ENCODE data around the gene CREB1. TPM values are rescaled to one million over a fixed set of nuclear protein-coding genes. Genes with fewer than 3 reads are reported as not detected.
A peak's percentile ranks its signal among the peaks of the same experiment; 100 is the strongest.
"Not testable (repeated sequence)": the region's sequence is repeated elsewhere in the genome, so short reads cannot be mapped to it uniquely, and the experiment has no call there.

The CREB1 gene
- 10 to 100 TPM; 65.1 to 81.1 (median 77.6) TPM for polyA plus RNA-seq (ENCODE audit: insufficient read length in 3 of 3)
- long read RNA-seq, donor 1, full-length matches to known transcripts, result 12 of 24 reads
- long read RNA-seq, donor 1, partial matches to known transcripts, result 12 of 24 reads
- long read RNA-seq, donor 1, other reads (novel, unspliced or antisense), result 0 of 24 reads
- long read RNA-seq, donor 2, full-length matches to known transcripts, result 10 of 21 reads
- long read RNA-seq, donor 2, partial matches to known transcripts, result 11 of 21 reads
- long read RNA-seq, donor 2, other reads (novel, unspliced or antisense), result 0 of 21 reads
- long read RNA-seq, donor 3, full-length matches to known transcripts, result 8 of 8 reads
- long read RNA-seq, donor 3, partial matches to known transcripts, result 0 of 8 reads
- long read RNA-seq, donor 3, other reads (novel, unspliced or antisense), result 0 of 8 reads
- long read RNA-seq, donor 4, full-length matches to known transcripts, result 5 of 5 reads
- long read RNA-seq, donor 4, partial matches to known transcripts, result 0 of 5 reads
- long read RNA-seq, donor 4, other reads (novel, unspliced or antisense), result 0 of 5 reads
- long read RNA-seq, donor 5, full-length matches to known transcripts, result 5 of 5 reads
- long read RNA-seq, donor 5, partial matches to known transcripts, result 0 of 5 reads
- long read RNA-seq, donor 5, other reads (novel, unspliced or antisense), result 0 of 5 reads
- long read RNA-seq, donor 6, full-length matches to known transcripts, result 9 of 33 reads
- long read RNA-seq, donor 6, partial matches to known transcripts, result 24 of 33 reads
- long read RNA-seq, donor 6, other reads (novel, unspliced or antisense), result 0 of 33 reads
- long read RNA-seq, donor 7, full-length matches to known transcripts, result 17 of 33 reads
- long read RNA-seq, donor 7, partial matches to known transcripts, result 16 of 33 reads
- long read RNA-seq, donor 7, other reads (novel, unspliced or antisense), result 0 of 33 reads
- long read RNA-seq, donor 8, full-length matches to known transcripts, result 7 of 7 reads
- long read RNA-seq, donor 8, partial matches to known transcripts, result 0 of 7 reads
- long read RNA-seq, donor 8, other reads (novel, unspliced or antisense), result 0 of 7 reads
- long read RNA-seq, donor 9, full-length matches to known transcripts, result 16 of 22 reads
- long read RNA-seq, donor 9, partial matches to known transcripts, result 6 of 22 reads
- long read RNA-seq, donor 9, other reads (novel, unspliced or antisense), result 0 of 22 reads
- long read RNA-seq, donor 10, full-length matches to known transcripts, result 10 of 39 reads
- long read RNA-seq, donor 10, partial matches to known transcripts, result 24 of 39 reads
- long read RNA-seq, donor 10, other reads (novel, unspliced or antisense), result 5 of 39 reads
- long read RNA-seq, donor 11, full-length matches to known transcripts, result 12 of 17 reads
- long read RNA-seq, donor 11, partial matches to known transcripts, result 5 of 17 reads
- long read RNA-seq, donor 11, other reads (novel, unspliced or antisense), result 0 of 17 reads
- long read RNA-seq, donor 12, full-length matches to known transcripts, result 15 of 90 reads
- long read RNA-seq, donor 12, partial matches to known transcripts, result 75 of 90 reads
- long read RNA-seq, donor 12, other reads (novel, unspliced or antisense), result 0 of 90 reads
- long read RNA-seq, donor 13, full-length matches to known transcripts, result 4 of 4 reads
- long read RNA-seq, donor 13, partial matches to known transcripts, result 0 of 4 reads
- long read RNA-seq, donor 13, other reads (novel, unspliced or antisense), result 0 of 4 reads
- long read RNA-seq, donor 14, result 0 reads
- long read RNA-seq, donor 15, full-length matches to known transcripts, result 12 of 69 reads
- long read RNA-seq, donor 15, partial matches to known transcripts, result 44 of 69 reads
- long read RNA-seq, donor 15, other reads (novel, unspliced or antisense), result 13 of 69 reads
- long read RNA-seq, donor 16, full-length matches to known transcripts, result 9 of 15 reads
- long read RNA-seq, donor 16, partial matches to known transcripts, result 6 of 15 reads
- long read RNA-seq, donor 16, other reads (novel, unspliced or antisense), result 0 of 15 reads

DNA sequence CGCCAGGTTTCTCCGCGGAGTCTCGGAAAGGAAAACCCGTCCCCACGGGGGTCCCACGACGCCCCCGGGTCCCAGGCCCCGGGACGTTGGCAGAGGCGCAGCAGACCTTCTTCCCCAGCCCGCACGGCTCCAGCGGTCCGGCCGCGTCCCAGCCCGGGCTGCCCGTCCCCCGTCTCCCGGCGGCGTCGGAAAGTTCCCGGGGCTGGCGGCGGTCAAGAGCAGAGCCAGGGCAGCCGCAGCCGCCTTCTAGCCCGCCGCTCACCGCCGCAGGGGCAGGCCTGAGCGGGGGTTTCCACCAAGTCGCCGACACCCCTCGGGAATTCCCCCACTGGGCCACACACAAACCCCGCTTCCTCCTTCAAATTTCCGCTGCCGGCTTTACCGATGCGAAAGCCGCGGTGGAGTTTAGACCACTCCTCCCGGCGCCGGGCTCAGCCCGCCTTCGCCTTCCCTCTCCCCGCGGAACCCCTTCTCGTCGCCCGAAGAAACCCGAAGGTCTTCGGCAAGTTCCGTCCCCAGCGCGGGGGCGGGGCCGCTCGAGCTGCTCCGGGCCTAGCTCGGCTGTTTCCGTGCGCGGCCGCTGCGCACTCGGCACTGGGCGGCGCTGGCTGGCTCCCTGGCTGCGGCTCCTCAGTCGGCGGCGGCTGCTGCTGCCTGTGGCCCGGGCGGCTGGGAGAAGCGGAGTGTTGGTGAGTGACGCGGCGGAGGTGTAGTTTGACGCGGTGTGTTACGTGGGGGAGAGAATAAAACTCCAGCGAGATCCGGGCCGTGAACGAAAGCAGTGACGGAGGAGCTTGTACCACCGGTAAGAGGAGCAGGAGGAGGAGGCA, at the start of gene CREB1:
TSS of gene CREB1 (plus strand) at position 633 of the 830 bp plus-strand sequence. CDS start 25,674 bp downstream, outside the sequence.
- DNase-seq, result peak; percentile 98

DNA sequence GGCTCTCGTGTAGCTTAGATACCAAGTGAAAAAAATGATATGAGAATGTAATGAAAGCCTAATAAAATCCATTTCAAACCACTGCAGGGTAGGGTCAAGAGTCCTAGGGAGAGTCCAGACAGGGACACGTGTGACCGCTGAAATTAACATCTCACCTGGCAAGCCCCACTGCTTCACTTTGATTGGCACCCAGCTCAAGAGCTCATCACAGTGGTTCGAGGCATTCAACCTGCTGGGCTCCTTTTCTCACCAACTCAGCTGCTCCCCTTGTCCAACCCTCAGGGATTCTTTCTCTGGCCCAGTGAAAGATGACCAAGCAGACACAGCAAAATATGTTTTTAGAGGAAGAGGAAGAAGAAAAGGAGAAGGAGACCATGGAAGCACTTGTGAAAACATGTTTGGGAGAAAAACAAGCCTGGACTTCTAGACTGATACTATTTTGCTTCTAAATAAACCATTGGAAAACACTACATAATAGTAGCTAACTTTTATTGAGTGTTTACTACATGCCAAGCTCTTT, 49.2 kb upstream of the CREB1 start:
- DNase-seq, result no peak

DNA sequence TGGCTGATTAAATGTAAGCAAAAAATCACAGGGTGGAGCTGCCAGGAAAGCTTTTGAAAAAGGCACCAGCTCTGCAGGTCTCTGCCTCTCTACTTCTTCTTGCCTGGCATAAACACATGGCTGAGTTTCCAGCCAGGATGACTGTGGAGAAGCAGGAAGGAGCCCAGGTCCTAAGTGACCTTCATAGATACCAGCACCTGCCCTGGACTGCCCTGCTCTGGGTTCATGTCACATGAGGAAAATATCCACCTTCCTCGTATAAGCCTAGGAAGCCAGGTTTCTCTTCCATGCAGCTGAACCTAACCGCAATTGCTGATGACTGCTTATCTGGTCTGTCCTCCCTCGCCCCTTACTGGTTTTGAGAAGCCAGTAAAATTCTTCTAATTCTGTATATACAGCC, 47.8 kb upstream of the CREB1 start:
- no peak for DNase-seq

DNA sequence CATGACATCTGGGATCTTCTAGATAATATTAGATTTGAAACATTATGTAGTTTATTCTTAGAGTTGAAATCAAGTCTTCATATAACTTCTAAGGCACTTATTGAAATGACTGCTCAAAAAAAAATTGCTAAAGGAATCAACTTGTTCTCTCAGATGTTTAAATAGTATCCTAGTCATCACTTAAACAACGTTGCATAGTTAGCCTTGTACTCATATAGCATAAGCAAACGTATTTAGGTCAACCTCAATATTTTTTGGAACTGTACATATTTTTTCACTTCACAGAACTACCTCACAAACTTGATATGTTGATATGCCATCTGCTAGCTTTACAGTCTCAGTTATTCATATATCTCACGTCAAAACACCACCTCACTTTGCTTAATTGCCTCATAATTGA, 47.1 kb upstream of the CREB1 start:
- DNase-seq, result no peak

DNA sequence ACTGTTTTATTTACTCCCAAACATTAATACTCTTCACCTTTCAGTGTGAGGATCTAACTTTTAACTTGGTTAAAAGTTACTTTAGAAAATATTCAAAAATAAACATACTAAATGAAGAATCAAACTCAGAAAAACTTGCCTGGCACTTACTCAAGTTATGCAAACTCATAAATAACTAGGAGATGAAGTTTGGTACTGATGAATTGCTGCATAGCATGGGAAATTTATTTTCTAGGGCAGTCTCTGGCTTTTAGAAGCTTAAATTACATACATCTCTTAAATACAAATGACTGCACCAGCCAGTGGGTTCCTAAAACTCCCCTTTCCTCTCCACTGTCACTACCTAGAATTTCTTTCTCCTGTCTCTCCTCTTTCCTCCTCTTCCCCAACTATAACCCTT, 46.7 kb upstream of the CREB1 start:
- no peak for DNase-seq

DNA sequence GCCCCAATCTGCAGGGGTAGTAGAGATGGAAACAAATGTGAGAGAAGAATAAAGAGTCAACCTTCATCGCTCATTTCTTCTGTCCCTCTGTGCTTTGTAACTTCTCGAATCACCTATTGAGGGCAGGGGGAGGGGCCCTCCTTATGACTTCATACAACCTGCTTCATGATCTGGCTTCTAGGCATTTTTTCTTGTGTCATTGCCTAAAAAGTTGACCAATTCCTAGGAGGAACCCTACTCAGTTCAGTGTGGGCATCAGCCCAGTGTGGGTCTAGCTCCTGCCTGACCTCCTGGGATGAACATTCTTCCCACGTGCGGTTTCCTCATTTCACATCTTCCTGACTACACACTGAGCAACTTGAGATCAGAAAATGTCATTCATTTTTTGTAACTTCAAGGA, 46.3 kb upstream of the CREB1 start:
- no peak for DNase-seq

DNA sequence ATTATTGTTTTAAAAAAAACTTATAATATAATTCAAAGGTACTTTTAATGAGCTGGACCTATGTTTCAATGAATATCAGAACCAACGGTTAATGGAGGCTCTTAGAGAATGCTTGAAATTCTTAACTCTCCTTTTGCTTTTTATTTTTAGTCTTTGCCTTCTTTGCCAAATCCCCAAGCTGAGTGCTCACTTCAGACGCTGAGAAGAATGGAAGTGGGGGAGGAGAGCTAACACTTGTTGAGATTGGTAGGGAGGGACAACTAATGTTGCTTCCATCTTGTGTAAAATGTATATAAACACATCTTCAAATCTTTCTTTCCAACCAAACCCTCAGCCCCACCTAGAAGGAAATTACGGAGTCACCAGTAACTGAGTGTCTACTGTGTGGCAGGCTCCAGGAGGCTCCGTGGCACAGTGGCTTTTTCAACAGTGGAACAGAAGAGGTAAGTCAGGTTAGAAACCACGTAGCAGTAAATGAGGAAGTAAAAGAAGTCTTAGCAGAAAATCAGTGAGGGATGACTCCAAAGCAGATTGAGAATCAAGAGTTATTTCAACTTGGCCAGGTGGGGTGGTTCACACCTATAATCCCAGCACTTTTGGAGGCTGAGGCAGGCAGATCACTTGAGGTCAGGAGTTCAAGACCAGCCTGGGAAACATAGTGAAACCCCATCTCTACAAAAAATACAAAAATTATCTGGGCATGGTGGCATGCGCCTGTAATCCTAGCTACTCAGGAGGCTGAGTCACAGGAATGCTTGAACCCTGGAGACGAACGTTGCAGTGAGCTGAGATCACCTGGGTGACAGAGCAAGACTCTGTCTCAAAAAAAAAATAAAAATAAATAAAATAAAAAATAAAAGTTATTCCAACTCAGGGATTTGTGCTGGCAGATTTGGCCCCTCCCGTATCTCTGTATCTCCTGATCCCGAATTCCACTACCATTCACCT, 45.0 kb upstream of the CREB1 start:
- DNase-seq, result no peak

DNA sequence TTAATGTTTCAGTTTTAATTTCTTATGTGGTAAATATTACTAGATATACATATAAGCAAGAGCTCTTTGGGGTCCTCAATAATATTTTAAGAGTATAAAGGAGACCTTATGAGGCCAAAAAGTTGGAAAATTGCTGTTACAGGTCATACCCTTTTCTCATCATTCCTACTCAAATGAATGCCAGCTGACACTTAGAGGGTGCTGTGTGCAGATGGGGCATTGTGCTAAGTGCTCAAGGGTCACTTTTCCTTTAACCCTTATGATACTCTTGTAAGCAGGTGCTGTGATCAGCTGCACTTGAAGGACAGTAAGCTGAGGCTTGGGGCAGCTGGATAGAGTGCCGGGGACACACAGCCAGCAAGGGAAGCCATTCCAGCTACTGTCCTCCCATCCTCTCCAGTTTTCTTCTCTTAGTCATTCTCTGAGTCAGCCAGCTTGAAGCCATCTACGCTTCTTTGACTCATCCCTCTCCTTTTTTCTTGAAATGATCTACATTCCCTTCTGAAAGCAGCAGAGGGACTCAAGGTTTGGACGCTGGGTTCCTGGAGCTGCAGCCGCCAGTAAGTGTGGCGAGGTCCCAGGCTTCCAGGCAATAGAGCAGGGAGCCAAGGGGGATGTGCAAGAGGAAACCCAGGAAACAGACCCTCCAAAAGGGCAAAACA, 42.0 kb upstream of the CREB1 start:
- DNase-seq, result no peak

DNA sequence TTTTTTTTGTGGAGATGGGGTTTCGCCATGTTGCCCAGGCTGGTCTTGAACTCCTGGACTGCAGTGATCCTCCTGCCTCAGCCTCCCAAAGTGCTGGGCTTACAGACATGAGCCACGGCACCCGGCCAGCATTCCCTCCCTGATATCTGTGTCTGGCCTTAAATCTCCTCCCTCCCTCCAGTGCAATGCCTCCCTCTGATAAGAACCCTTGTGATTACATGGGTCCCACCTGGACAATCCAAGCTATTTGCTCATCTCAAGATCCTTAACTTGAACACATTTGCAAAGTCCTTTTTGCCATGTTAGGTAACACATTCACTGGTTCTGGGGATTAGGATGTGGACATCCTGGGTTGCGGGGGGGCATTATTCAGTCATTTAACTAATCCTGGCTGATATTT, 40.5 kb upstream of the CREB1 start:
- DNase-seq, result no peak

DNA sequence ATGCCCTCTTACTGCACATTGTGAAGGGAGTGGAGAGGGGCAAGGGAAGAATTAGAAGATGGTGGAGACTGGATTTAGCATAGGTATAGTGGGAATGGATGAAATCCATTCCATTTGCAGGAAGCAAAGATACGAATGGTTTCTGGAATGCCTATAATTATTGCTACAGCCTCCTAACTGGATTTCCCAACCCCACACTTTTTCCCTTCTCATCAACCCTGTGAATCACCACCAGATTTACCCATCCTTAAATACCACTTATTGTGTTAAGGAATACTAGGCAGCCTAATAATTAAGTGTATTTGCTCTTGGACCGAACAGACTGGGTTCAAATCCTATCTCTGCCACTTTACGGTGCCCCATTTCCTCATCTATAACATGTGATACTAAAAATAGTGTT, 39.3 kb upstream of the CREB1 start:
- no peak for DNase-seq

DNA sequence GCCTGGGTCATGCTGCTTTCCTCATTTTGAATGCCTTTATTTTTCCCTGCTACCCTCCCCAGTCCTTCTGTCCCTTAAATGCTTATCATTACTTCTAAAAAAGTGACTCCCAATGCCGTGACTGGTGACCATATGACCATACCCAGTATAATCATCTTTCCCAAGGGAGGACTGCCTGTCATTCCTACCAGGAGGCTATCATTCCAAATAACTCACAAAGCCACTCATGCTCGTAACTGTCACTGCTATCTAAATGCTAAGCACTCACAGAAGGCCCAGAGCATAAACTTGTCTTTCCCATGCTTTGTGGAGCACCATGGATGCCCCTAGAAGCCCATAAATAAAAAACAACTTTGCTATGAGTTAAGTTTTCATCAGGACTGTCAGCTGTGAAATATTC, 38.7 kb upstream of the CREB1 start:
- DNase-seq, result no peak

DNA sequence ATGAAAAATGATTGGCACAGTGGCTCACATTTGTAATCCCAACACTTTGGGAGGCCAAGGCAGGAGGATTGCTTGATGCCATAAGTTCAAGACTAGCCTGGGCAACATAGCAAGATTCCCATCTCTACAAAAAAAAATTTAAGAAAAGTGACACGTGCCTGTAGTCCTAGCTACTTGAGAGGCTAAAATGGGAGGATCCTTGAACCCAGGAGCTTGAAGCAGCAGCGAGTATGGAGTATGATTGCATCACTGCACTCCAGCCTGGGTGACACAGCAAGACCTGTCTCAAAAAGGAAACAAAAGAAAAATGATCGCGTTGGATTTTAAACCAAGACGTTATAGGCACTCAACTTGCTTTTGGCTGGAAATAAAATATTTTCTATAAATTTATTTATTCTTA, 37.8 kb upstream of the CREB1 start:
- no peak for DNase-seq

DNA sequence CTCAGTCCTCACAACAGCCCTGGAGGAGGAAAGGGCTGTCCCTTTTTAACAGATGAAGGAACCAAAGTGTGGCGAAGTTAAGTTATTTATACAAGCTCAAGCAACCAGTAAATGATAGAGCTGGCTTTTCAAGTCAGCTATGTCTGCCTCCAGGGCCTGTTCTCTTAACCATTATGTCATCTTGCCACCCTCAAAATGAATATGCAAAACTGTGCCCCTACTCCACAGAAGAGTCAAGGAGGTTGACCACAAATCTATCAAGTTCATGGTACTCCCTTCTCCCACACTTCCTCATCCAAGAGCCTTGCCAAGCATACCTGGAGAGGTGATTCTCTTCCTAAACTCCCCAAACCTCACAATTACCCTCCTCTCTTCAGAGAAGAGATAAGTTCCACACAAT, 37.3 kb upstream of the CREB1 start:
- DNase-seq, result no peak

DNA sequence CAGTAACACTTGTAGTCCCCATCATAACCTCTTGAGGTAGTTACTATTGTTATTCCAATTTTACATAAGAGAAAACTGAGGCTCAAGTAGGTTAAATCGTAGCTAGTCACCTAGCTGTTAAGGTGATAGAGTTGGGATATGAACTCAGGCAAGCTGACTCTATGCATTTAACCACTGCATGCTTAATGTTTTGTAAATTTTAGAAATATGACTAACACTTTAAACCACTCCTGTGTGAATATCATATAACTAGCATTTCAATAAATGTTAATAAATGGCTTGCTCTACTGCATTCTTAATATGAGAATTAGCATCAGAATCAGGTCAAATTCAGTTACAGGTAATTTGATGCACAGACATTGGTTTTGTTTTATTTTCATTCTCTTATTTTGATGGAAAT, 35.6 kb upstream of the CREB1 start:
- DNase-seq, result no peak

DNA sequence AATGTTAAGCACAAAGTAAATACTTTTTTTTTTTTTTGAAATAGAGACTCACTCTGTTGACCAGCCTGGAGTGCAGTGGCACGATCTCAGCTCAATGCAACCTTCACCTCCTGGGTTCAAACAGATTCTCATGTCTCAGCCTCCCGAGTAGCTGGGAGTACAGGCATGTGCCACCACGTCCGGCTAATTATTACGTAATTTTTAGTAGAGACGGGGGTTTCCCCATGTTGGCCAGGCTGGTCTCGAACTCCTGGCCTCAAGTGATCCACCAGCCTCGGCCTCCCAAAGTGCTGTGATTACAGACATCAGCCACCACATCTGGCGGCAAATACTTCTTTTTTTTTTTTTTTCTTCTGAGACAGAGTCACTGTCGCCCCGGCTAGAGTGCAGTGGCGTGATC, 32.8 kb upstream of the CREB1 start:
- DNase-seq, result not testable (repeated sequence)

DNA sequence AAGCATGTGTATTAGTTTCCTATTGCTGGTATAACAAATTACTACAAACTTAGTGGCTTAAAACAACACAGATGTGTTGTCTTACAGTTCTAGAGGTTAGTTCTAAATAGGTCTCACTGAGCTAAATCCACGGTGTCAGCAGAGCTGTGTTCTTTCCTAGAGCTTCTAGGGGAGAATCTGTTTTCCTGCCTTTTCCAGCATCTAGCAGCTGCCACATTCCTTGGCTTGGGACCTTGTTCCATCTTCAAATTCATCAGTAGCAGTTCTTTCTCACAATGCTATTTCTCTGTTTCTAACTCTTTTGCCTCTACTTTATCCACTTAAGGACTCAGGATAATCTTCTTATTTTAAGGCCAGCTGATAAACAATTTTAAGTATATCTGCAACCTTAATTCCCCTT, 32.2 kb upstream of the CREB1 start:
- DNase-seq, result no peak

DNA sequence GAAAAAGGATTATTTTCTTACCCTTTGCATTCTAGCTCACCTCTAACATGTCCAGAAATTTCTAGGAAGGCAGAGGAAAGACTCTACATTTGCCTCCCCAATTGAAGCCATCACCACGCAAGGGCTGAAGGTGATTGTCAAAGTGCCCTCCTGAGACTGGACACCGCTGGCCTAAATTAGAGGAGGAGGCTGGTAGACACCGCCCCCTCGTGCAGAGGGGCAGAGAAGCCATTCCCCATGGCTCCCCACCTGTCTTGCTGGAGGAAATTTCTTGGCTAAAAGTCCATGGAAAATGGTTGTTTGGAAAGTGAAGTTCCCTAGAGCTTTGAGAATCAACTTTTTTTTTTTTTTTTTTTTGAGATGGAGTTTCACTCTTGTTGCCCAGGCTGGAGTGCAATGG, 31.3 kb upstream of the CREB1 start:
- DNase-seq, result no peak

DNA sequence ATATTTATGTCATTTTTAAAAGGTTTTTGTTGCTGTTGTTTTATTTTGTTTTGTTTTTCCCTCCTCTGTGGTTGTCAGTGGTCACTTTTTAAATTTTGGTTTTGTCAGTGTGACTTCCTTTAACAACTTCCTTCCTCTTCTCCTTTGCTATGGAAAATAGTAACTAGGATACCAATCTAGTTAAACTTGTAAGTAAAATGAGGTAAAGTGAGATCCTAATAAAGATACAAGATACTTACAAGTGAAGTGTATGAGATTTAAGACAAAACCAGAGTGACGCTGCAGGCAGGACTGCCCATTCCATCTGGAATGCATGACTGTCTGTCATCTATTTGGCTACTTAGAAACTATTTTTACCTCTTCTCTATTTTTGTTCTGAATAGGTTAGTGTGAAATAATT, 30.6 kb upstream of the CREB1 start:
- DNase-seq, result no peak
